GM19239 (cell line): ENCODE data around the gene SMG1.
"Not testable (repeated sequence)": the region's sequence is repeated elsewhere in the genome, so short reads cannot be mapped to it uniquely, and the experiment has no call there.

Experiments
- DNase-seq: peaks from one replicate; pipeline ENCODE4 v3.0.0; 2011; ENCODE audit warnings: low spot score; ENCODE audit not compliant: insufficient read length
- FAIRE-seq: peaks from 2 replicates; lab custom pipeline; 2011; peaks lifted over from hg19 to GRCh38; lab: Jason Lieb, UNC

The SMG1 gene

DNA sequence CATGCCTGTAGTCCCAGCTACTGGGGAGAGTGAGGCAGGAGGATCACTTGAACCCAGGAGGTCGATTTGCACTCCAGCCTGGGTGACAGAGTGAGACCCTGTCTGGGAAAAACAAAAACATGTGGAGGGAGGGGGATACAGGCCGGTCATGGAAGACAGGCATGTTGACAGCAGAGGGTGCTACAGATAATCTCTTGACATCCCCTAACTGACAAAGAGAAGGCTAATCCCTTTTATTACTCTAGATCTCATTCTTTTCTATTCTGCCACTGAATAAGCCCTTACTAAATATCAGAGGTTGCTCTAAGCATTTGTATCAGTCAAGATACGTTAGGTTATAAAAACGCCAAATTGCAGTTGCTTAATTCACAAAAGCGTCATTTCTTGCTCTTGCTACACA is 149.9 kb downstream of the SMG1 start:
- DNase-seq, FAIRE-seq: not testable (repeated sequence)

DNA sequence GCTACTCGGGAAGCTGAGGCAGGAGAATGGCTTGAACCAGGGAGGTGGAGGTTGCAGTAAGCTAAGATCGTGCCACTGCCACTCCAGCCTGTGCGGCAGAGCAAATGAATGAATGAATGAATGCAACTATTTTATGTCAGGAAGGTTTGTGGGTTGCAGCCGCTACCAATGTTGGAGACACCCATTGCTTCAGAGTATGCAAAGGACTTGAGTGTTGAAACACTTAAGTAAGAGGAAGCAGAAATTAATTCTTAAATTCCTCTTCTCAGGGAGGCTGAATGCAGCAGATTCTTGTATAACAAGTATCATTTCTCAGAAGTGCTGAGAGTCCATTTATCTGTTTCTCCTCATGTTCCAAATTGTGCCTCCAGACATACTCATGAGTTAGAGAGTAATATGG is 151.6 kb downstream of the SMG1 start:
- FAIRE-seq, DNase-seq: not testable (repeated sequence)

DNA sequence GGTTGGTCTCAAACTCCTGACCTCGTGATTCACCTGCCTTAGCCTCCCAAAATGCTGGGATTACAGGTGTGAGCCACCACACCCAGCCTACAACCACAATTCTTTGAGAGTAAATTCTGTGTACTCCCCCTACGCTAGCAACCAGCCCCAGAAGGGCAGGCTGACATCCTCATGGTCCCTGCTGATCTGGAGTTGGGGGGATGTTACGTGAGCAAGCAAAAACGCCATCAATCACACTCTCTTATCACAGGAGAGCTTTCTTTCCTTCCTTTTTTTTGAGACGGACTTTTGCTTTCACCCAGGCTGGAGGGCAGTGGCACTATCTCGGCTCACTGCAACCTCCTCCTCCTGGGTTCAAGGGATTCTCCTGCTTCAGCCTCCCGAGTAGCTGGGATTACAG is 154.0 kb downstream of the SMG1 start:
- FAIRE-seq = not testable (repeated sequence)

DNA sequence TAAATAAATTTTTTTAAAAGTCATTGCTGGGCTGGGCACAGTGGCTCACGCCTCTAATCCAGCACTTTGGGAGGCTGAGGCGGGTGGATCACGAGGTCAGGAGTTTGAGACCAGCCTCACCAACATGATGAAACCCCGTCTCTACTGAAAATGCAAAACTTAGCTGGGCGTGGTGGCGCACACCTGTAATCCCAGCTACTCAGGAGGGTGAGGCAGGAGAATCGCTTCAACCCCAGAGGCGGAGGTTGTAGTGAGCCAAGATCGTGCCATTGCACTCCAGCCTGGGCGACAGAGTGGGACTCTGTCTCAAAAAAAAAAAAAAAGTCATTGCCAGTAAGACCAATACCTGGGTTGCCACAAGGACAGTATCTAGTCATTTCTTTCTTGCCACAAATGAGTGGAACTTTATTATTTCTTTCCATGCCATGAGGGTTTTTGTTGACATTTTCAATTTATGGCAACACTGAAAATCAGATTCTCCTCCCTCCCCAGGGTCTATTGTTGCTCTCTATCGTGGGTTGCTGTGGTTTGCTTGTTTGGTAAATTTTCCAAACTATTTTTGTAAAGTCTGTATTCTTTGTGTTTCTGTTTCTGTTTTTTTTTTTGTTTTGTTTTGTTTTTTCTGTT is 155.8 kb downstream of the SMG1 start:
- FAIRE-seq = not testable (repeated sequence)

More for the DNA sequence above, 154.0 kb downstream of the SMG1 start:
- not testable (repeated sequence) for DNase-seq

DNA sequence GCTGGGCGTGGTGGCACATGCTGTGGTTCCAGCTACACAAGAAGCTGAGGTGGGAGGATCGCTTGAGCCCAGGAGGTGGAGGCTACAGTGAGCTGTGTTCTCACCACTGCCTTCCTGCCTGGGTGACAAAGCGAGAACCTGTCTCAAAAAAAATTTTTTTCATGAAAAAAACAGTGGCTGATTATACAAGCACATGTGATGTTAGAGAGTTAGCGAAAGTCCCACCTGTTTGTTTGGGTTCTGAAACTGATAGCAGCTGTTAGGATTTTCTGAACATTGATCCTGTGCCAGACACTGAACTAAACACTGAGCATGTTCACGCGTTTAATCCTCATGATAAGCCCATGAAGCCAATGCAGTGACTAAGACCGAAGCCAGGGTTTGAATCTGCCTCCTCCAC is 159.0 kb downstream of the SMG1 start:
- not testable (repeated sequence) for DNase-seq
- peak; percentile 52 for FAIRE-seq

More for the DNA sequence above, 155.8 kb downstream of the SMG1 start:
- not testable (repeated sequence) for DNase-seq

DNA sequence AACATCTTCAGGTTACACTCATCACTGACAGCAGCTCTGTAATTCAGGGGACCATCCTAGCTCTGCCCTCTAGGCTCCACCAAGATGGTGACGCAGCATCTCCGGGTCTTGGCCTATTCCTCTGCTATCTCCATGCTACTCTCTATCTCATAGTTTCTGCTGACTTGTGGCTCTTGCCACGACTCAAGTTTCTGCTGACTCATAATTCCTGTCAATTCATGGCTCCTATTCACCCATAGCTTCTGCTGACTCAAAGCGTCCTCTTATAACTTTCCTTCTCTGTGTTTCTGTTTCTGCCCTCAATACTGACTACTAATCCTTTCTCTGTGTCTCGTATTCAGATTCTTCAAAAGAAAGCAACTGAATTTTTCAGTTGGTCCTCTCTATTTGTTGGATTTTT is 163.5 kb downstream of the SMG1 start:
- peak; percentile 66 for FAIRE-seq
- not testable (repeated sequence) for DNase-seq

DNA sequence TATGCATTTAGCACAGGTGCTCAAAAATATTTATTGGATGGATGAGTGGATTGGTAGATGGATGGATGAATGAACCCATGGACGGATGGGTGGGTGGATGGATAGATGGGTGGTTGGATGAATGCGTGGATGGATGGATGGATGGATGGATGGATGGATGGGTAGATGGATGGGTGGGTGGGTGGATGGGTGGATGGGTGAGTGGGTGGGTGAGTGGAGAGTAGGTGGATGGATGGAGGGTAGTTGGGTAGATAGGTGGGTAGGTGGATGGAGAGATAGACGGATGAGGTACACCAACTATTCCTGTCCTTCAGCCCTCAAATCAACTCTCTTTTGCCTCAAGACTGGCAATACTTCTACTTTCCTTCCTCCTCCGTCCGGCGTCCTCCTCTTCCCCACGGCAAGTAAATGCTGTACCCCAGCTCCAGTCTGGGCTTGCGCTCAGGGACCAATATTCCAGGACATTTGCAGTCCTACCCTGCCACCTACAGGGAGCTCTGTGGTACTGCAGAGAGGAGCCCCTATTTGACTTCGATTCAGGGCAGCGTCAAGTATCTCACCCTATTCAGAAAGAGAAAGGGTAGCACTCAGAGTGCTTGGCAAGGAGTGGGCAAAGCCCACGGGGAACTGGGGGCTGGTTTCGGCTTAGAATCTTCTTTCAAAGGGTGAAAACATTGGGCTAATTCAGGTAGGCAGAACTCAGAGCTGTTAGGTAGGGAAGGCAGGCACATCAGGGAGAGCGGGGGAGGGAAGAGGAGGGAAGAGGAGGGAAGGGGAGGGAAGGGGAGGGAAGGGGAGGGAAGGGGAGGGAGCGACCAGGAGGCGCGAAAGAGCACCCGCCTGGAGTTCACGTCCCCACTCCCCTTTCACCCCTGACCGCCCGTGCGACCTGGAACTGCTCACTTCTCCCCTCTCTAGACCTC is 166.3 kb downstream of the SMG1 start:
- DNase-seq = not testable (repeated sequence)
- FAIRE-seq = peak; percentile 98

DNA sequence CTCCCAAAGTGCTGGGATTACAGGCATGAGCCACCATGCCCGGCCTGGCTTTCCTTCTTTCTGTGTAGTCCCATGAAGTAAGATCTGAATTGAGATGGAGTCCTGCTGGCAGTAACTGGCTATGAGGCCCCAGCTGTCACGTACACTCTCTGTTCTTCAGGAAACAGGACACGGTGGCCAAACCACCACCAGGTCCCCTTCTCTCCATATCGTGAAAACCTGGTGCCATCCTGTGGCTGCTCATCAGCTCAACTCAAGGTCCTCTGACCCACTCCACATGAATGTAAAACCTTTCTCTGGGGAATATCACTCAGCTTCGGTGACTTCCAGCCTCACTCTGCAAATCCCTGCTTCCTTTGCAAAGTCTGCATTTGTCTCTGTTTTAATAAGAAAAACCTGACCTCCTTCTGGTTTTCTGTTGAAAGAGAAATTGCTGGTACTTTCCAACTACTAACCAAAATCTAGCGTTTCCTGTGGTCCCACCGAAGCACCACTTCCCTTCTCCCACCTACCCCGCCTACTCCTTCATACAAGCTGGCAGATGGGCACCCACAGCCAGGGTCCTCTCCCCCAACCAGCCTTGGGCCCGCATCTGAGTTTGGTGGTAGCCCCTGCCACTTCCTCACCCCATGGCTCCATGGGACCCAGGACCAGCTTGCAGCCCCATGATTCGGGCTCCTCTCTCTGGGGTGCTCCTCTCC is 168.1 kb downstream of the SMG1 start:
- not testable (repeated sequence) for DNase-seq
- FAIRE-seq = peak; percentile 54

DNA sequence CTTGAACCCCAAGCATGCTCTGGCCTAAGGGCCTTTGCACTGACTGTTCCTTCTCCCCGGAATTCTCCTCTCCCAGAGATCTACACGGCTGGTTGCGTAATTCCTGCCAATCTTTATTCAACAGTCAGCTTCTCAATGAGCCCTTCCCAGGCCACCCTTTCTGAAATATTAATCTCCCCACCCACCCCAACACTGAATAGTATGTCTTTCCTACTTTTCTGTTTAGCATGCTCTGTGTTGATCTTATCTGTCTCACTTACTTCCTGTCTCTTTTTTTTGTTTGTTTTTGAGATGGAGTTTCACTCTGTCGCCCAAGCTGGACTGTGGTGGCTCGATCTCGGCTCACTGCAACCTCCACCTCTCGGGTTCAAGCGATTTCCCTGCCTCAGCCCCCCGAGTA is 169.6 kb downstream of the SMG1 start:
- not testable (repeated sequence) for FAIRE-seq, DNase-seq
